ENCODE data around the gene FIP1L1. TPM values are rescaled to one million over a fixed set of nuclear protein-coding genes. Genes with fewer than 3 reads are reported as not detected.

FIP1L1 gene
- total and polyA plus RNA-seq, 2 of the 4 experiments (the other 2 are of a cell fraction) = 31.1 to 37.5 TPM

GRCh38 chr4:53481586-53481985 is 104.1 kb downstream of the FIP1L1 start:
- intact Hi-C loops (cut with micrococcal nuclease) (no loop called here), dilution Hi-C loops (cut with HindIII; ENCODE audit: low sequenced_read_pairs, unreplicated experiment) (no loop called here), in situ Hi-C loops (cut with MboI; ENCODE audit: low sequenced_read_pairs) (no loop called here)
- 0 out of 2 replicates have a peak overlapping the region, but pooled peaks have one; percentile 5 for H4K91ac ChIP-seq (ENCODE audit: insufficient read depth, low read depth, low read length)
- no peaks in the 10 kb centered on the region for H3K9me3 ChIP-seq (ENCODE audit: control insufficient read depth, insufficient read depth, low read length)
- H2BK15ac ChIP-seq (ENCODE audit: low read depth, low read length) = peak overlapping the region; percentile 24; the same call in 1 of the 3 replicates
- no peaks in the 10 kb centered on the region for H3K27me3 ChIP-seq (ENCODE audit: control insufficient read depth, insufficient read depth, low read length)
- no TSS peak for BruUV-seq (replicated peaks)
- H3K4me3 ChIP-seq (ENCODE audit: insufficient read depth, low read depth, low read length) = no peak overlapping the region
- peak overlapping the region; percentile 29; the same call in 1 of the 2 replicates for H2AK5ac ChIP-seq (ENCODE audit: low read depth, low read length)
- H3K9me1 ChIP-seq (ENCODE audit: insufficient read depth, low read length) = peaks cover 7% of the 10 kb centered on the region; the same call in 1 of the 2 replicates
- POLR2A ChIA-PET (ENCODE audit: unreplicated experiment) = no interaction called here
- H3K56ac ChIP-seq (ENCODE audit: extremely low read depth, insufficient read depth, low read length) = no peak overlapping the region
- no peak overlapping the region for H3K18ac ChIP-seq (ENCODE audit: low read depth, low read length)
- H3K4me2 ChIP-seq (ENCODE audit: low read depth, low read length) = no peak overlapping the region
- H2AFZ ChIP-seq (replicated peaks; ENCODE audit: low read length, poor library complexity) = peak overlapping the region; percentile 4
- TF ChIP-seq NFE2L2 (IDR thresholded peaks at IDR 0.05; ENCODE audit: low read depth, low read length) (no peak), CTCF (conservative IDR thresholded peaks at IDR 0.05; ENCODE audit: low read depth, low read length) (no peak), MAFK (IDR thresholded peaks at IDR 0.05; ENCODE audit: low read depth, low read length) (no peak), POLR2A (IDR thresholded peaks at IDR 0.05; ENCODE audit: low read depth, low read length) (no peak), MAZ (IDR thresholded peaks at IDR 0.05; ENCODE audit: borderline replicate concordance, low read depth, low read length) (no peak), RFX5 (IDR thresholded peaks at IDR 0.05; ENCODE audit: low read depth, low read length) (no peak)
- no peak overlapping the region for H3K14ac ChIP-seq (replicated peaks; ENCODE audit: low read depth, low read length)
- no peaks in the 10 kb centered on the region for H3K36me3 ChIP-seq (ENCODE audit: control insufficient read depth, insufficient read depth, low read length)
- DNase-seq (no peak), ATAC-seq (ENCODE audit: low read depth) (no peak)
- H4K5ac ChIP-seq (ENCODE audit: low read depth, low read length) = no peak overlapping the region
- CTCF ChIA-PET = interaction anchor here (0.6 kb wide), 1 partner anchor 1243 kb away, joined by 3 read pairs; no protein-coding TSS in a partner anchor
- H3K23ac ChIP-seq (ENCODE audit: low read depth, low read length) = no peak overlapping the region
- peak overlapping the region; percentile 72; the same call in 1 of the 2 replicates for H2BK20ac ChIP-seq (ENCODE audit: low read depth, low read length)
- peak overlapping the region; percentile 43 for H2BK5ac ChIP-seq (ENCODE audit: low read depth, low read length, poor library complexity, severe bottlenecking)
- H4K20me1 ChIP-seq (ENCODE audit: insufficient read depth, low read length) = no peaks in the 10 kb centered on the region
- H3K79me1 ChIP-seq (ENCODE audit: low read depth in 1 of 2, low read length in 2 of 2) = no peaks in the 10 kb centered on the region
- H3K27ac ChIP-seq (ENCODE audit: insufficient read depth, low read length) = peak overlapping the region; percentile 36; the same call in 1 of the 2 replicates
- 0 out of 4 replicates have a peak overlapping the region, but pooled peaks of 1 of the 2 experiments have one; percentile 41 for H4K8ac ChIP-seq (ENCODE audit: low read depth in 2 of 2, low read length in 2 of 2)
- peaks cover 14% of the 10 kb centered on the region for H3K4me1 ChIP-seq (ENCODE audit: control insufficient read depth, insufficient read depth, low read length)
- no peak overlapping the region for H2AK9ac ChIP-seq (replicated peaks; ENCODE audit: low read depth, low read length, poor library complexity)
- WGBS, 2 experiments (ENCODE audit: extremely low coverage in 2 of 2, insufficient read length in 1 of 2) = no CpG with 5 or more reads among the region's 8 CpGs
- peak overlapping the region; percentile 56; the same call in 1 of the 2 replicates for H2BK120ac ChIP-seq (ENCODE audit: low read depth, low read length)
- H3K9ac ChIP-seq (ENCODE audit: low read depth, low read length) = no peak overlapping the region
- H3K4ac ChIP-seq (ENCODE audit: low read depth, low read length) = peak overlapping the region; percentile 47
